ENCODE results near the gene GPAT3.

DNA sequence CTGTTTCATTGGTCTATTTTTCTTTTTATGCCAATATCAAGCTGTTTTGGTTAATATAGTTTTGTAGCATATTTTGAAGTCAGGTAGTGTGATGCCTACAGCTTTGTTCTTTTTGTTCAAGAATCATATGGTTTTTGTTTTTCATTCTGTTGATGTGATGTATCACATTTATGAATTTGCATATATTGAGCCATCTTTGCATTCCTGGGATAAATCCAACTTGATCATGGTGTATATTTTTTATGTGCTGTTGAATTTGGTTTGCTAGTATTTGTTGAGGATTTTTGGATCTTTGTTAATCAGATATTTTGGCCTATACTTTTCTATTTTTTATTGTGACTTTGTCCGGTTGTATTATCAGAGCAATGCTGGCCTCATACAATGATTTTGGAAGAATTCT is 74.8 kb downstream of the GPAT3 start:
- TF ChIP-seq, protein P1, sequence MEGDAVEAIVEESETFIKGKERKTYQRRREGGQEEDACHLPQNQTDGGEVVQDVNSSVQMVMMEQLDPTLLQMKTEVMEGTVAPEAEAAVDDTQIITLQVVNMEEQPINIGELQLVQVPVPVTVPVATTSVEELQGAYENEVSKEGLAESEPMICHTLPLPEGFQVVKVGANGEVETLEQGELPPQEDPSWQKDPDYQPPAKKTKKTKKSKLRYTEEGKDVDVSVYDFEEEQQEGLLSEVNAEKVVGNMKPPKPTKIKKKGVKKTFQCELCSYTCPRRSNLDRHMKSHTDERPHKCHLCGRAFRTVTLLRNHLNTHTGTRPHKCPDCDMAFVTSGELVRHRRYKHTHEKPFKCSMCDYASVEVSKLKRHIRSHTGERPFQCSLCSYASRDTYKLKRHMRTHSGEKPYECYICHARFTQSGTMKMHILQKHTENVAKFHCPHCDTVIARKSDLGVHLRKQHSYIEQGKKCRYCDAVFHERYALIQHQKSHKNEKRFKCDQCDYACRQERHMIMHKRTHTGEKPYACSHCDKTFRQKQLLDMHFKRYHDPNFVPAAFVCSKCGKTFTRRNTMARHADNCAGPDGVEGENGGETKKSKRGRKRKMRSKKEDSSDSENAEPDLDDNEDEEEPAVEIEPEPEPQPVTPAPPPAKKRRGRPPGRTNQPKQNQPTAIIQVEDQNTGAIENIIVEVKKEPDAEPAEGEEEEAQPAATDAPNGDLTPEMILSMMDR (IDR thresholded peaks at IDR 0.05) = no peak
- no peak for TF ChIP-seq POLR2A (IDR thresholded peaks at IDR 0.05)

All from heart left ventricle (tissue), 13 donors.